Measurements from ENCODE around the gene TMOD3. TPM values are rescaled to one million over a fixed set of nuclear protein-coding genes. Genes with fewer than 3 reads are reported as not detected.

The TMOD3 gene
- total and polyA plus RNA-seq, 2 donors (not counting 1 experiment from before 2014, with no cell fraction given): 33.7 to 35.3 TPM

DNA sequence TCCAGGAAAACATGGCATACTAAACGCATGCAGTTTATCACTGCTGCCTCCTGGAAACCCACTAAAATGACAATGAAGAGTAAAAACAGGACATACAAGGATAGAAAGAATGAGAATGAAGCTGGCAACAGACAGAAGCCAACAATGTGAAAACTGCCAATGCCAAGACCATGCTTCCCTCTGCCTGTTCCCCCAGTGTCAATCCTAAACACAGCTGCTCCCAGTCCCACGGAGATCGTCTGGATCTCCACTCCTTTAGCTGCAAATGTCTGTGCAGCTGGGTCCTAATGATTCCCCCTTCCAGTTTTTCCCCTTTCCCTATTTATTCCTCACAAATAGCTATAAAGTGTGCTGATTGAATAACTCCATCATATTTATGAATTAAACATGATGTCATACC, 126.1 kb downstream of the TMOD3 start:
- no peak overlapping the region for H3K4me3 ChIP-seq (replicated peaks in 1 of 4; ENCODE audit: control extremely low read depth in 1 of 4, insufficient read depth in 1 of 4, low read depth in 3 of 4, low read length in 4 of 4)
- H3K9ac ChIP-seq (ENCODE audit: insufficient read depth, low read length): no peak overlapping the region
- H3K36me3 ChIP-seq (ENCODE audit: control insufficient read depth, insufficient read depth, low read length): peaks cover 4% of the 10 kb centered on the region
- H2AFZ ChIP-seq (ENCODE audit: low read length): no peak overlapping the region
- no peaks in the 10 kb centered on the region for H3K79me2 ChIP-seq (ENCODE audit: control insufficient read depth, insufficient read depth, low read length)
- TF ChIP-seq, protein P1, sequence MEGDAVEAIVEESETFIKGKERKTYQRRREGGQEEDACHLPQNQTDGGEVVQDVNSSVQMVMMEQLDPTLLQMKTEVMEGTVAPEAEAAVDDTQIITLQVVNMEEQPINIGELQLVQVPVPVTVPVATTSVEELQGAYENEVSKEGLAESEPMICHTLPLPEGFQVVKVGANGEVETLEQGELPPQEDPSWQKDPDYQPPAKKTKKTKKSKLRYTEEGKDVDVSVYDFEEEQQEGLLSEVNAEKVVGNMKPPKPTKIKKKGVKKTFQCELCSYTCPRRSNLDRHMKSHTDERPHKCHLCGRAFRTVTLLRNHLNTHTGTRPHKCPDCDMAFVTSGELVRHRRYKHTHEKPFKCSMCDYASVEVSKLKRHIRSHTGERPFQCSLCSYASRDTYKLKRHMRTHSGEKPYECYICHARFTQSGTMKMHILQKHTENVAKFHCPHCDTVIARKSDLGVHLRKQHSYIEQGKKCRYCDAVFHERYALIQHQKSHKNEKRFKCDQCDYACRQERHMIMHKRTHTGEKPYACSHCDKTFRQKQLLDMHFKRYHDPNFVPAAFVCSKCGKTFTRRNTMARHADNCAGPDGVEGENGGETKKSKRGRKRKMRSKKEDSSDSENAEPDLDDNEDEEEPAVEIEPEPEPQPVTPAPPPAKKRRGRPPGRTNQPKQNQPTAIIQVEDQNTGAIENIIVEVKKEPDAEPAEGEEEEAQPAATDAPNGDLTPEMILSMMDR (conservative IDR thresholded peaks at IDR 0.05 in 1 of 2, IDR thresholded peaks at IDR 0.05 in 1 of 2; ENCODE audit: low read depth in 1 of 2, low read length in 2 of 2): no peak
- TF ChIP-seq EZH2 (IDR thresholded peaks at IDR 0.05; ENCODE audit: low read length, missing control alignments): no peak
- no peak overlapping the region for H3K27ac ChIP-seq (ENCODE audit: insufficient read depth, low read length)
- H3K4me1 ChIP-seq (ENCODE audit: control insufficient read depth, extremely low read depth, insufficient read depth, low read length): no peaks in the 10 kb centered on the region
- no peak overlapping the region for H3K4me2 ChIP-seq (ENCODE audit: extremely low read depth, insufficient read depth, low read length)
- H3K27me3 ChIP-seq (ENCODE audit: control insufficient read depth, insufficient read depth, low read length): no peaks in the 10 kb centered on the region
- DNase-seq (ENCODE audit: low read depth in 2 of 2): no peak
- H3K9me3 ChIP-seq (ENCODE audit: control insufficient read depth, insufficient read depth, low read depth, low read length): no peaks in the 10 kb centered on the region
- no peaks in the 10 kb centered on the region for H4K20me1 ChIP-seq (ENCODE audit: control insufficient read depth, extremely low read depth, insufficient read depth, low read length)

Other genes starting within 250 kb of the TMOD3 start
- 19.5 and 31.2 TPM in 2 replicates for gene DMXL2, start 206.9 kb upstream of the TMOD3 start, total RNA-seq
- 9.4 TPM in 2 replicates for gene DMXL2, start 206.9 kb upstream of the TMOD3 start, polyA plus RNA-seq
- gene SCG3, start 148.2 kb upstream of the TMOD3 start, total RNA-seq: not detected in 2 replicates
- not detected in 2 replicates for gene SCG3, start 148.2 kb upstream of the TMOD3 start, polyA plus RNA-seq
- gene LYSMD2, start 92.0 kb upstream of the TMOD3 start, total RNA-seq: 7.2 and 7.8 TPM in 2 replicates
- 10.1 and 12.3 TPM in 2 replicates for gene LYSMD2, start 92.0 kb upstream of the TMOD3 start, polyA plus RNA-seq
- gene TMOD2, start 78.1 kb upstream of the TMOD3 start, total RNA-seq: 8.0 and 11.2 TPM in 2 replicates
- 5.4 and 7.0 TPM in 2 replicates for gene TMOD2, start 78.1 kb upstream of the TMOD3 start, polyA plus RNA-seq
- gene LEO1, start 142.1 kb downstream of the TMOD3 start, total RNA-seq: 21.3 and 25.4 TPM in 2 replicates
- gene LEO1, start 142.1 kb downstream of the TMOD3 start, polyA plus RNA-seq: 12.9 and 16.1 TPM in 2 replicates
- gene MAPK6, start 189.6 kb downstream of the TMOD3 start, total RNA-seq: 56.0 and 62.1 TPM in 2 replicates
- 39.2 and 45.5 TPM in 2 replicates for gene MAPK6, start 189.6 kb downstream of the TMOD3 start, polyA plus RNA-seq